ENCODE results near the gene PLSCR1. TPM values are rescaled to one million over a fixed set of nuclear protein-coding genes. Genes with fewer than 3 reads are reported as not detected.

The PLSCR1 gene
- total RNA-seq, 4 donors from 2014 or later, result 40.7 to 221 (median 58.2) TPM

DNA sequence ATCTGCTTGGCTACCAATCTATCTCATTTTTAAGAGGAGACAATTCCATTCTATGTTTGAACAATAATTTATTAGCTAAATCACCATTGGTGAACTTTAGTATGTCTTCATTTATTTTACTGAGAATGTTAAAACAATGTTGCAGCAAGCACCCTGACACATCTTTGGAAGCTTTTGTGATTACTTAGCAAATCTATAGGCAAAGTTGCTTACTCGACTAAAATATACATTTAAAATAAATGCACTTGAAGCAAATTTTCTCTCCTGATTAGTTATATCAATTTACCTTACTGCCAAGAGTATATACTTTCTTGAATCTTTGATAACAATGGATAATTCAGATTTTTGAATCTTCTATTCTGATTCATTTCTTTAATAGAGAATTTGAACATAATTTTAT, 29.8 kb upstream of the PLSCR1 start:
- no peaks in the 10 kb centered on the region for H3K36me3 ChIP-seq
- WGBS, result 58% methylated on average over 1 of the region's 1 CpG
- H3K4me3 ChIP-seq, result no peak overlapping the region
- H3K27me3 ChIP-seq, result no peaks in the 10 kb centered on the region
- TF ChIP-seq, protein P1, sequence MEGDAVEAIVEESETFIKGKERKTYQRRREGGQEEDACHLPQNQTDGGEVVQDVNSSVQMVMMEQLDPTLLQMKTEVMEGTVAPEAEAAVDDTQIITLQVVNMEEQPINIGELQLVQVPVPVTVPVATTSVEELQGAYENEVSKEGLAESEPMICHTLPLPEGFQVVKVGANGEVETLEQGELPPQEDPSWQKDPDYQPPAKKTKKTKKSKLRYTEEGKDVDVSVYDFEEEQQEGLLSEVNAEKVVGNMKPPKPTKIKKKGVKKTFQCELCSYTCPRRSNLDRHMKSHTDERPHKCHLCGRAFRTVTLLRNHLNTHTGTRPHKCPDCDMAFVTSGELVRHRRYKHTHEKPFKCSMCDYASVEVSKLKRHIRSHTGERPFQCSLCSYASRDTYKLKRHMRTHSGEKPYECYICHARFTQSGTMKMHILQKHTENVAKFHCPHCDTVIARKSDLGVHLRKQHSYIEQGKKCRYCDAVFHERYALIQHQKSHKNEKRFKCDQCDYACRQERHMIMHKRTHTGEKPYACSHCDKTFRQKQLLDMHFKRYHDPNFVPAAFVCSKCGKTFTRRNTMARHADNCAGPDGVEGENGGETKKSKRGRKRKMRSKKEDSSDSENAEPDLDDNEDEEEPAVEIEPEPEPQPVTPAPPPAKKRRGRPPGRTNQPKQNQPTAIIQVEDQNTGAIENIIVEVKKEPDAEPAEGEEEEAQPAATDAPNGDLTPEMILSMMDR (IDR thresholded peaks at IDR 0.05), result no peak
- TF ChIP-seq EP300 (IDR thresholded peaks at IDR 0.05) (no peak), POLR2A (IDR thresholded peaks at IDR 0.05; ENCODE audit: low read depth) (no peak), POLR2AphosphoS5 (IDR thresholded peaks at IDR 0.05) (no peak)
- intact Hi-C loops (cut with DNase I), result loop anchor here (10.0 kb wide), 1 partner anchor 509 kb away; no protein-coding TSS in a partner anchor
- DNase-seq (ENCODE audit: extremely low spot score), result no peak
- no peaks in the 10 kb centered on the region for H3K9me3 ChIP-seq
- H3K4me1 ChIP-seq, result no peaks in the 10 kb centered on the region
- no peak overlapping the region for H3K27ac ChIP-seq (replicated peaks in 1 of 4)

DNA sequence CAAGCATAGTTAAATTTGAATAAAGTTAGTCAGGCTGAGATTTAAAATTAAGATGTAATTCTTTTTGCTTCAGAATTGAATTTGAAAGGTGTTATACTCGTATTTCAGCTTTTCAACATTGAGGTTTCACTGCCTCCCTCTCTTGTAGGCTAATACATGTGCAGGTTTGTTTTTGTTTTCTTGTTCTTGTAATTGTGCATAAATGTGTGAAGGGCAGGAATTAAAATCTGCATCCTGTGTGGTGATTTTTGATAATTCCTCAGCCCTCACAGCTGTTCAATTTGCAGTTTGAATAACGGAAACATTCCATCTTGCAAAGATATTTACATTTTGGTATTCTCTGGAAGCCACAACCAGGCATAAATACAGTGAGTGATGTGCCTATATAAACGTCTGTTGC, 24.9 kb upstream of the PLSCR1 start:
- Histone ChIP-seq H3K27ac (replicated peaks in 1 of 4) (no peak overlapping the region), H3K4me3 (no peak overlapping the region), H3K4me1 (no peaks in the 10 kb centered on the region), H3K36me3 (no peaks in the 10 kb centered on the region), H3K27me3 (no peaks in the 10 kb centered on the region), H3K9me3 (no peaks in the 10 kb centered on the region)
- TF ChIP-seq EP300 (IDR thresholded peaks at IDR 0.05) (no peak), POLR2A (IDR thresholded peaks at IDR 0.05; ENCODE audit: low read depth) (no peak), POLR2AphosphoS5 (IDR thresholded peaks at IDR 0.05) (no peak)
- TF ChIP-seq, protein P1 (IDR thresholded peaks at IDR 0.05), result no peak
- intact Hi-C loops (cut with DNase I), result no loop called here
- WGBS, result 56% methylated on average over 3 of the region's 3 CpGs
- no peak for DNase-seq (ENCODE audit: extremely low spot score)

DNA sequence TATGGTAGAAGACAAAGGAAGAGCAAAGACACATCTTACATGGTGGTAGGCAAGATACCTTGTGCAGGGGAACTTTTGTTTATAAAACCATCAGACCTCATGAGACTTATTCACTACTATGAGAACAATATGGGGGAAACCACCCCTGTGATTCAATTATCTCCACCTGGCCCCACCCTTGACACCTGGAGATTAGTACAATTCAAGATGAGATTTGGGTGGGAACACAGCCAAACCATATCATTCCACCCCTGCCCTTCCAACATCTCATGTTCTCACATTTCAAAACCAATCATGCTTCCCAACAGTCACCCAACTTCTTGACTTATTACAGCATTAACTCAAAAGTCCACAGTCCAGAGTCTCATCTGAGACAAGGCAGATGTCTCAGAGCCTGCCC, 21.7 kb upstream of the PLSCR1 start:
- no peak for DNase-seq (ENCODE audit: extremely low spot score)
- Histone ChIP-seq H3K36me3 (no peaks in the 10 kb centered on the region), H3K27ac (replicated peaks in 1 of 4) (no peak overlapping the region), H3K4me1 (no peaks in the 10 kb centered on the region), H3K9me3 (no peaks in the 10 kb centered on the region), H3K27me3 (no peaks in the 10 kb centered on the region), H3K4me3 (no peak overlapping the region)
- TF ChIP-seq EP300 (IDR thresholded peaks at IDR 0.05) (no peak), POLR2AphosphoS5 (IDR thresholded peaks at IDR 0.05) (no peak), POLR2A (IDR thresholded peaks at IDR 0.05; ENCODE audit: low read depth) (no peak)
- TF ChIP-seq, protein P1 (IDR thresholded peaks at IDR 0.05), result no peak
- intact Hi-C loops (cut with DNase I), result no loop called here

DNA sequence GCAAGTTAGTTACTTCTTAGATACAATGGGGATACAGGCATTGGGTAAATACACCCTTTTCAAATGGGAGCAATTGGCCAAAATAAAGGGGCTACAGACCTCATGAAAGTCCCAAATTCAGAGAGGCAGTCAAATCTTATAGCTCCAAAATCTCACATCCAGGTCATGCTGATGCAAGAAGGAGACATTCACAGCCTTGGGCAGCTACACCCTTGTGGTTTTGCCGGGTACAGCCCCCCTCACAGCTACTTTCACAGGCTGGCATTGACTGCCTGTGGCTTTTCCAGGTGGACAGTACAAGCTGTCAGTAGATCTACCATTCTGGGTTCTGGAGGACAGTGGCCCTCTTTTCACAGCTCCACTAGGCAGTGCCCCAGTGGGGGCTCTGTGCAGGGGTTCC, 17.5 kb upstream of the PLSCR1 start:
- H3K27ac ChIP-seq (replicated peaks in 1 of 4), result no peak overlapping the region
- no peak for TF ChIP-seq EP300 (IDR thresholded peaks at IDR 0.05)
- TF ChIP-seq POLR2A (IDR thresholded peaks at IDR 0.05; ENCODE audit: low read depth), result no peak
- TF ChIP-seq, protein P1 (IDR thresholded peaks at IDR 0.05), result no peak
- TF ChIP-seq POLR2AphosphoS5 (IDR thresholded peaks at IDR 0.05), result no peak
- intact Hi-C loops (cut with DNase I), result no loop called here
- no peaks in the 10 kb centered on the region for H3K9me3 ChIP-seq
- H3K4me1 ChIP-seq, result no peaks in the 10 kb centered on the region
- DNase-seq (ENCODE audit: extremely low spot score), result no peak
- H3K27me3 ChIP-seq, result no peaks in the 10 kb centered on the region
- WGBS, result no CpG with 5 or more reads among the region's 1 CpG
- H3K4me3 ChIP-seq, result no peak overlapping the region
- no peaks in the 10 kb centered on the region for H3K36me3 ChIP-seq

DNA sequence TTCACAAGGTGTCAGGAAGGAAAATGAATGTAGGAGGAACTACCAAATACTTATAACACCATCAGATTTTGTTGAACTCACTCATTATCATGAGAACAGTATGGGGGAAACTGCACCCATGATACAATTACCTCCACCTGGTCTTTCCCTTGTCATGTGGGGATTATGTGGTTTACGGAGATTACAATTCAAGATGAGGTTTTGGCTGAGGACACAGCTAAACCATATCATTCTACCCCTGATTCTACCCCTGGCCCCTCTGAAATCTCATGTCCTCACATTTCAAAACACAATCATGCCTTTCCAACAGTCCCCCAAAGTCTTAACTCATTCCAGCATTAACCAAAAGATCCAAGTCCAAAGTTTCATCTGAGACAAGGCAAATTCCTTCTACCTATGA, 17.1 kb upstream of the PLSCR1 start:
- WGBS, result 82% methylated on average over 1 of the region's 1 CpG
- H3K36me3 ChIP-seq, result no peaks in the 10 kb centered on the region
- no peak overlapping the region for H3K4me3 ChIP-seq
- no peaks in the 10 kb centered on the region for H3K9me3 ChIP-seq
- intact Hi-C loops (cut with DNase I), result no loop called here
- H3K27ac ChIP-seq (replicated peaks in 1 of 4), result no peak overlapping the region
- no peaks in the 10 kb centered on the region for H3K4me1 ChIP-seq
- no peaks in the 10 kb centered on the region for H3K27me3 ChIP-seq
- no peak for DNase-seq (ENCODE audit: extremely low spot score)
- TF ChIP-seq, protein P1 (IDR thresholded peaks at IDR 0.05), result no peak
- no peak for TF ChIP-seq EP300 (IDR thresholded peaks at IDR 0.05)
- TF ChIP-seq POLR2A (IDR thresholded peaks at IDR 0.05; ENCODE audit: low read depth), result no peak
- no peak for TF ChIP-seq POLR2AphosphoS5 (IDR thresholded peaks at IDR 0.05)
